SK-N-SH (cell line): ENCODE data around the gene HEXIM1. TPM values are rescaled to one million over a fixed set of nuclear protein-coding genes. Genes with fewer than 3 reads are reported as not detected.

ENCODE experiments used
- CTCF ChIA-PET: fragments of 300-600, 350-600 bp; formaldehyde crosslinking; extraction: SDS; loops from one replicate; lab custom pipeline; 2021; lab: Yijun Ruan, JAX
- POLR2A ChIA-PET: fragments of 350-600 bp; sonication (Branson Sonifier 250); formaldehyde crosslinking; extraction: SDS; loops from one replicate; lab custom pipeline; 2020; ENCODE audit warnings: antibody characterized with exemption, inconsistent platforms; lab: Yijun Ruan, JAX
- DNase-seq: peaks from one replicate; pipeline ENCODE4 v3.0.0; 2012
- H2AFZ ChIP-seq: fragments of 200-600 bp; sonication (generic); 2 replicates; pipeline ENCODE4 v1.8.1; 2016; ENCODE audit warnings: antibody characterized with exemption, mild to moderate bottlenecking, low read depth
- H3F3A ChIP-seq: fragments of 200-600 bp; sonication (generic); replicated peaks from 2 replicates; pipeline ENCODE3; 2016; ENCODE audit warnings: antibody characterized with exemption, mild to moderate bottlenecking; ENCODE audit not compliant: insufficient read depth
- H3K27ac ChIP-seq, 2 experiments: fragments of 200-500 bp in 1 of 2; fragments of 200-600 bp in 1 of 2; sonication (Bioruptor generic) in 1 of 2; sonication (generic), shearing (Covaris generic) in 1 of 2; 2 replicates each; pipeline versions ENCODE4 v1.5.1 to v1.6.1; 2014 to 2016; ENCODE audit warnings: low read depth in 2 of 2, inconsistent platforms in 1 of 2, low read length in 1 of 2, mild to moderate bottlenecking in 1 of 2, mixed read lengths in 1 of 2
- H3K27me3 ChIP-seq: fragments of 200-600 bp; sonication (generic), shearing (Covaris generic); 2 replicates; pipeline ENCODE4 v1.6.1; 2016; ENCODE audit warnings: mixed run types; ENCODE audit not compliant: insufficient read depth
- H3K36me3 ChIP-seq, 2 experiments: fragments of 200-500 bp in 1 of 2; fragments of 200-600 bp in 1 of 2; sonication (Bioruptor generic) in 1 of 2; sonication (generic) in 1 of 2; replicated peaks in 1 of 2; 2 replicates each; pipeline versions ENCODE3 to v1.5.1; 2014 to 2016; ENCODE audit warnings: low read length in 1 of 2, mild to moderate bottlenecking in 1 of 2; ENCODE audit not compliant: insufficient read depth in 2 of 2, control insufficient read depth in 1 of 2
- H3K4me1 ChIP-seq, 2 experiments: fragments of 200-500 bp in 1 of 2; fragments of 200-600 bp in 1 of 2; sonication (Bioruptor generic) in 1 of 2; sonication (generic), shearing (Covaris generic) in 1 of 2; 2 replicates each; pipeline versions ENCODE4 v1.5.1 to v1.6.1; 2014 to 2016; ENCODE audit warnings: low read depth in 1 of 2, low read length in 1 of 2, mixed run types in 1 of 2; ENCODE audit not compliant: insufficient read depth in 2 of 2, control insufficient read depth in 1 of 2
- H3K4me2 ChIP-seq: fragments of 200-600 bp; sonication (generic), shearing (Covaris generic); 2 replicates; pipeline ENCODE4 v1.6.1; 2017; ENCODE audit warnings: mixed run types
- H3K4me3 ChIP-seq, 2 experiments: fragments of 200-500 bp in 1 of 2; fragments of 200-600 bp in 1 of 2; sonication (Bioruptor generic) in 1 of 2; sonication (generic), shearing (Covaris generic) in 1 of 2; 2 replicates each; pipeline versions ENCODE4 v1.5.1 to v1.8.1; 2014 to 2016; ENCODE audit warnings: low read depth in 2 of 2, inconsistent platforms in 1 of 2, low read length in 1 of 2, mild to moderate bottlenecking in 1 of 2, mixed read lengths in 1 of 2, moderate library complexity in 1 of 2
- H3K79me2 ChIP-seq: fragments of 200-600 bp; sonication (generic); 2 replicates; pipeline ENCODE4 v1.8.1; 2017; ENCODE audit warnings: mild to moderate bottlenecking; ENCODE audit not compliant: insufficient read depth
- H3K9ac ChIP-seq: fragments of 200-600 bp; sonication (generic); 2 replicates; pipeline ENCODE4 v1.6.1; 2017; ENCODE audit warnings: mixed run types
- H3K9me2 ChIP-seq: fragments of 200-600 bp; sonication (generic); 2 replicates; pipeline ENCODE4 v1.6.1; 2017; ENCODE audit warnings: mixed run types
- H3K9me3 ChIP-seq: fragments of 200-600 bp; sonication (generic); 2 replicates; pipeline ENCODE4 v1.6.1; 2017; ENCODE audit warnings: mixed run types, mild to moderate bottlenecking, moderate library complexity
- H4K20me1 ChIP-seq: fragments of 200-600 bp; sonication (generic); 2 replicates; pipeline ENCODE4 v1.6.1; 2017; ENCODE audit warnings: mild to moderate bottlenecking, mixed run types; ENCODE audit not compliant: insufficient read depth
- CTCF ChIP-seq: fragments of 200-600 bp; sonication (generic); IDR thresholded peaks from 2 replicates; pipeline ENCODE4 v1.6.1; 2017; ENCODE audit warnings: antibody characterized with exemption, mild to moderate bottlenecking, moderate library complexity
- ELF1 ChIP-seq: IDR thresholded peaks from 2 replicates; pipeline ENCODE4 v1.4.0; 2012
- FOXJ3 ChIP-seq: sonication (generic); formaldehyde crosslinking; IDR thresholded peaks from 2 replicates; pipeline ENCODE4 v1.5.1; 2020; ENCODE audit warnings: mild to moderate bottlenecking, missing genetic modification reagents
- FOXM1 ChIP-seq: IDR thresholded peaks from 2 replicates; pipeline ENCODE4 v1.4.0; 2012; ENCODE audit warnings: low read depth, mild to moderate bottlenecking
- GATA2 ChIP-seq: sonication (generic); formaldehyde crosslinking; IDR thresholded peaks from 2 replicates; pipeline ENCODE4 v1.5.0; 2020; ENCODE audit warnings: mild to moderate bottlenecking, missing genetic modification reagents
- JUND ChIP-seq: IDR thresholded peaks from 2 replicates; pipeline ENCODE4 v1.4.0; 2012
- MAX ChIP-seq: IDR thresholded peaks from 2 replicates; pipeline ENCODE4 v1.4.0; 2012; ENCODE audit warnings: low read depth
- MEF2A ChIP-seq: IDR thresholded peaks from 2 replicates; pipeline ENCODE4 v1.4.0; 2012; ENCODE audit warnings: low read depth, borderline replicate concordance
- MXI1 ChIP-seq: IDR thresholded peaks from 2 replicates; pipeline ENCODE4 v1.6.1; 2012; ENCODE audit warnings: mild to moderate bottlenecking, low read depth, low read length, improper control_type of control experiment
- NRF1 ChIP-seq: IDR thresholded peaks from 2 replicates; pipeline ENCODE4 v1.6.1; 2012; ENCODE audit warnings: low read depth, mild to moderate bottlenecking, low read length
- PBX3 ChIP-seq: IDR thresholded peaks from 2 replicates; pipeline ENCODE4; 2012
- RAD21 ChIP-seq: IDR thresholded peaks from 2 replicates; pipeline ENCODE4 v1.6.1; 2012; ENCODE audit warnings: mild to moderate bottlenecking, low read length
- SIN3A ChIP-seq: IDR thresholded peaks from 2 replicates; pipeline ENCODE4 v1.6.1; 2012; ENCODE audit warnings: low read depth, mild to moderate bottlenecking, low read length, moderate library complexity, borderline replicate concordance
- SMC3 ChIP-seq: IDR thresholded peaks from 2 replicates; pipeline ENCODE4 v1.6.1; 2012; ENCODE audit warnings: low read depth, low read length, improper control_type of control experiment
- TCF12 ChIP-seq: IDR thresholded peaks from 2 replicates; pipeline ENCODE4 v1.4.0; 2012
- USF1 ChIP-seq: IDR thresholded peaks from 2 replicates; pipeline ENCODE4 v1.4.0; 2012; ENCODE audit warnings: low read depth, borderline replicate concordance
- WGBS: methylation state at CpG from one replicate; pipeline ENCODE4 v1.1.6; 2017; ENCODE audit warnings: low lambda C conversion rate; 5-methylcytosine and 5-hydroxymethylcytosine counted together
- polyA plus RNA-seq, 3 experiments: library from polyadenylated mRNA; depleted of rRNA; stranded (reverse); fragments of >200 nt; gene quantifications; 2 replicates each; pipeline ENCODE4 v1.2.3, GENCODE V29; 2012

Gene HEXIM1
- polyA plus RNA-seq, 1 of the 3 experiments (the other 2 are of a cell fraction): 20.7 TPM

- H2AFZ ChIP-seq: no peak overlapping the region; the same call in 1 of the 2 replicates
- POLR2A ChIA-PET: interaction anchor here (0.6 to 4.7 kb wide), 11 partner anchors 11 to 205 kb away, joined by 3 to 210 read pairs (median 4); partner anchors contain the start of genes ACBD4, HEXIM1 and NMT1
- H3K79me2 ChIP-seq: peaks cover 62% of the 10 kb centered on the region
- H3K27ac ChIP-seq: peak overlapping the region; percentile 90 to 94
- H3K36me3 ChIP-seq: peaks cover 0 to 9% of the 10 kb centered on the region in 2 experiments
- H3K9ac ChIP-seq: peak overlapping the region; percentile 99
- peak; percentile 81 for DNase-seq
- 2% methylated on average over 23 of the region's 48 CpGs for WGBS
- H3F3A ChIP-seq: peaks cover 26% of the 10 kb centered on the region
- peaks cover 6 to 18% of the 10 kb centered on the region in 2 experiments; a peak in 2 of 4 replicates for H3K4me1 ChIP-seq
- CTCF ChIA-PET: interaction anchor here (0.6 to 9.7 kb wide), 12 partner anchors 10 to 67 kb away, joined by 3 to 114 read pairs (median 4); partner anchors contain the start of genes ACBD4 and HEXIM1
- H3K9me2 ChIP-seq: no peaks in the 10 kb centered on the region
- TF ChIP-seq SMC3 (peak; percentile 12; the same call in 1 of the 2 replicates), CTCF (peak; percentile 34), MAX (peak; percentile 3; the same call in 1 of the 2 replicates), FOXJ3 (CRISPR knock-in tag) (0 out of 2 replicates have a peak, but pooled peaks have one; percentile 26), FOXM1 (no peak), PBX3 (0 out of 2 replicates have a peak, but pooled peaks have one; percentile 3), MXI1 (peak; percentile 66; the same call in 1 of the 2 replicates), USF1 (no peak), RAD21 (no peak), NRF1 (no peak), MEF2A (no peak), JUND (no peak), GATA2 (CRISPR knock-in tag) (no peak), TCF12 (peak; percentile 8; the same call in 1 of the 2 replicates), SIN3A (0 out of 2 replicates have a peak, but pooled peaks have one; percentile 34), ELF1 (no peak)
- H3K4me3 ChIP-seq: peak overlapping the region; percentile 74 to 91
- peak overlapping the region; percentile 80 for H3K4me2 ChIP-seq
- H3K9me3 ChIP-seq: no peaks in the 10 kb centered on the region
- no peaks in the 10 kb centered on the region for H4K20me1 ChIP-seq
- H3K27me3 ChIP-seq: no peaks in the 10 kb centered on the region
Observed at GRCh38 chr17:45160447-45161287, 12.4 kb downstream of the HEXIM1 start.
